IMR-90 (cell line): ENCODE measurements around the gene NYAP1. TPM values are rescaled to one million over a fixed set of nuclear protein-coding genes. Genes with fewer than 3 reads are reported as not detected.

ENCODE experiments used
- ATAC-seq: fragments of 200-7000 bp; cut with Tn5 transposase; 2 replicates; pipeline ENCODE4 v1.9.1; 2020; ENCODE audit warnings: low read depth, mild to moderate bottlenecking, moderate library complexity
- BruUV-seq: library from RNA; stranded (reverse); fragments of 400-500 nt; replicated peaks from 2 replicates; lab custom pipeline; 2021; lab: Mats Ljungman, UMichigan
- CTCF ChIA-PET: fragments of 300-600 bp; formaldehyde crosslinking; extraction: SDS; loops from one replicate; lab custom pipeline; 2021; ENCODE audit warnings: antibody characterized with exemption; lab: Yijun Ruan, JAX
- POLR2A ChIA-PET: fragments of 300-600 bp; sonication (Branson Sonifier 250); formaldehyde crosslinking; loops from one replicate; lab custom pipeline; 2022; ENCODE audit warnings: antibody characterized with exemption; ENCODE audit not compliant: unreplicated experiment; lab: Charles Lee
- DNase-seq: peaks from one replicate; pipeline ENCODE4 v3.0.0; 2013
- H2AFZ ChIP-seq: replicated peaks from 2 replicates; pipeline ENCODE3; 2013; ENCODE audit warnings: low read length, mild to moderate bottlenecking; ENCODE audit not compliant: poor library complexity
- H2AK5ac ChIP-seq: 2 replicates; pipeline ENCODE4 v1.6.1; 2013; ENCODE audit warnings: low read depth, low read length, inconsistent platforms
- H2AK9ac ChIP-seq: replicated peaks from 2 replicates; pipeline ENCODE3; 2013; ENCODE audit warnings: mild to moderate bottlenecking, low read depth, low read length, moderate library complexity; ENCODE audit not compliant: poor library complexity
- H2BK120ac ChIP-seq: 2 replicates; pipeline ENCODE4 v1.6.1; 2013; ENCODE audit warnings: low read depth, low read length, inconsistent platforms
- H2BK15ac ChIP-seq: 3 replicates; pipeline ENCODE4 v1.6.1; 2013; ENCODE audit warnings: low read depth, low read length, inconsistent platforms
- H2BK20ac ChIP-seq: 2 replicates; pipeline ENCODE4 v1.6.1; 2013; ENCODE audit warnings: low read depth, mild to moderate bottlenecking, inconsistent platforms, low read length, moderate library complexity
- H2BK5ac ChIP-seq: 2 replicates; pipeline ENCODE4 v1.6.1; 2013; ENCODE audit warnings: mild to moderate bottlenecking, low read depth, low read length, inconsistent platforms; ENCODE audit not compliant: poor library complexity, severe bottlenecking
- H3K14ac ChIP-seq: replicated peaks from 2 replicates; pipeline ENCODE4 v1.6.1; 2013; ENCODE audit warnings: low read depth, low read length, inconsistent platforms
- H3K18ac ChIP-seq: 2 replicates; pipeline ENCODE4 v1.6.1; 2013; ENCODE audit warnings: low read depth, low read length, control low read depth
- H3K23ac ChIP-seq: 2 replicates; pipeline ENCODE4 v1.6.1; 2013; ENCODE audit warnings: low read depth, low read length, inconsistent platforms
- H3K27ac ChIP-seq: 2 replicates; pipeline ENCODE4 v1.5.1; 2013; ENCODE audit warnings: mild to moderate bottlenecking, control low read depth, low read length; ENCODE audit not compliant: insufficient read depth
- H3K27me3 ChIP-seq: 2 replicates; pipeline ENCODE4 v1.6.1; 2013; ENCODE audit warnings: low read length; ENCODE audit not compliant: control insufficient read depth, insufficient read depth
- H3K36me3 ChIP-seq: 2 replicates; pipeline ENCODE4 v1.6.1; 2013; ENCODE audit warnings: low read length, mixed read lengths; ENCODE audit not compliant: control insufficient read depth, insufficient read depth
- H3K4ac ChIP-seq: 2 replicates; pipeline ENCODE4 v1.6.1; 2013; ENCODE audit warnings: low read depth, low read length, inconsistent platforms
- H3K4me1 ChIP-seq: 2 replicates; pipeline ENCODE4 v1.6.1; 2013; ENCODE audit warnings: low read length, mixed read lengths; ENCODE audit not compliant: control insufficient read depth, insufficient read depth
- H3K4me2 ChIP-seq: 2 replicates; pipeline ENCODE4 v1.6.1; 2013; ENCODE audit warnings: low read depth, mild to moderate bottlenecking, control low read depth, low read length, moderate library complexity
- H3K4me3 ChIP-seq: 2 replicates; pipeline ENCODE4 v1.5.1; 2013; ENCODE audit warnings: low read depth, mild to moderate bottlenecking, control low read depth, low read length, moderate library complexity; ENCODE audit not compliant: insufficient read depth
- H3K56ac ChIP-seq: 2 replicates; pipeline ENCODE4 v1.6.1; 2013; ENCODE audit warnings: low read length, inconsistent platforms; ENCODE audit not compliant: insufficient read depth; ENCODE audit errors: extremely low read depth
- H3K79me1 ChIP-seq, 2 experiments: 2 replicates each; pipeline ENCODE4 v1.6.1; 2013; ENCODE audit warnings: low read length in 2 of 2, inconsistent platforms in 1 of 2, low read depth in 1 of 2
- H3K9ac ChIP-seq: 2 replicates; pipeline ENCODE4 v1.6.1; 2013; ENCODE audit warnings: low read depth, low read length, control low read depth
- H3K9me1 ChIP-seq: 2 replicates; pipeline ENCODE4 v1.6.1; 2013; ENCODE audit warnings: low read length, inconsistent platforms; ENCODE audit not compliant: insufficient read depth
- H3K9me3 ChIP-seq: 2 replicates; pipeline ENCODE4 v1.6.1; 2013; ENCODE audit warnings: low read length; ENCODE audit not compliant: control insufficient read depth, insufficient read depth
- H4K20me1 ChIP-seq: 2 replicates; pipeline ENCODE4 v1.6.1; 2013; ENCODE audit warnings: low read length, inconsistent platforms; ENCODE audit not compliant: insufficient read depth
- H4K5ac ChIP-seq: 2 replicates; pipeline ENCODE4 v1.6.1; 2013; ENCODE audit warnings: mild to moderate bottlenecking, low read depth, low read length, control low read depth
- H4K8ac ChIP-seq, 2 experiments: 2 replicates each; pipeline ENCODE4 v1.6.1; 2013; ENCODE audit warnings: low read depth in 2 of 2, low read length in 2 of 2, control low read depth in 1 of 2, inconsistent platforms in 1 of 2
- H4K91ac ChIP-seq: 2 replicates; pipeline ENCODE4 v1.6.1; 2013; ENCODE audit warnings: low read depth, low read length, inconsistent platforms; ENCODE audit not compliant: insufficient read depth
- BHLHE40 ChIP-seq: fragments of 150-350 bp; IDR thresholded peaks from 2 replicates; pipeline ENCODE4 v1.6.1; 2016; ENCODE audit warnings: mild to moderate bottlenecking, low read depth, low read length
- CEBPB ChIP-seq: IDR thresholded peaks from 2 replicates; pipeline ENCODE4 v1.6.1; 2012; ENCODE audit warnings: low read depth, low read length, improper control_type of control experiment
- CHD1 ChIP-seq: IDR thresholded peaks from 2 replicates; pipeline ENCODE4 v1.6.1; 2012; ENCODE audit warnings: low read depth, low read length, improper control_type of control experiment
- CTCF ChIP-seq: conservative IDR thresholded peaks from 2 replicates; pipeline ENCODE4 v1.5.1; 2012; ENCODE audit warnings: mild to moderate bottlenecking, low read depth, low read length, improper control_type of control experiment
- ELK1 ChIP-seq: fragments of 150-350 bp; IDR thresholded peaks from 2 replicates; pipeline ENCODE4 v1.6.1; 2016; ENCODE audit warnings: low read depth, mild to moderate bottlenecking, low read length, moderate library complexity, borderline replicate concordance
- FOS ChIP-seq: fragments of 150-350 bp; IDR thresholded peaks from 2 replicates; pipeline ENCODE4 v1.6.1; 2016; ENCODE audit warnings: low read depth, low read length
- MAFK ChIP-seq: IDR thresholded peaks from 2 replicates; pipeline ENCODE4 v1.6.1; 2012; ENCODE audit warnings: low read depth, low read length, improper control_type of control experiment
- MAZ ChIP-seq: IDR thresholded peaks from 2 replicates; pipeline ENCODE4 v1.6.1; 2012; ENCODE audit warnings: low read depth, mild to moderate bottlenecking, low read length, improper control_type of control experiment, moderate library complexity, borderline replicate concordance
- MXI1 ChIP-seq: IDR thresholded peaks from 2 replicates; pipeline ENCODE4 v1.6.1; 2012; ENCODE audit warnings: low read depth, mild to moderate bottlenecking, low read length, moderate library complexity, borderline replicate concordance
- NFE2L2 ChIP-seq: fragments of 150-350 bp; IDR thresholded peaks from 2 replicates; pipeline ENCODE4 v1.6.1; 2016; ENCODE audit warnings: low read depth, mild to moderate bottlenecking, low read length
- POLR2A ChIP-seq: IDR thresholded peaks from 2 replicates; pipeline ENCODE4 v1.6.1; 2012; ENCODE audit warnings: mild to moderate bottlenecking, low read depth, low read length
- RAD21 ChIP-seq: IDR thresholded peaks from 2 replicates; pipeline ENCODE4 v1.6.1; 2012; ENCODE audit warnings: low read length, improper control_type of control experiment
- RCOR1 ChIP-seq: IDR thresholded peaks from 2 replicates; pipeline ENCODE4 v1.6.1; 2012; ENCODE audit warnings: mild to moderate bottlenecking, low read length, improper control_type of control experiment; ENCODE audit not compliant: insufficient replicate concordance
- RFX5 ChIP-seq: IDR thresholded peaks from 2 replicates; pipeline ENCODE4 v1.8.0; 2012; ENCODE audit warnings: low read depth, mild to moderate bottlenecking, low read length, moderate library complexity
- SMC3 ChIP-seq: fragments of 150-350 bp; IDR thresholded peaks from 2 replicates; pipeline ENCODE4 v1.6.1; 2016; ENCODE audit warnings: low read depth, mild to moderate bottlenecking, antibody characterized with exemption, low read length, moderate library complexity
- USF2 ChIP-seq: fragments of 150-350 bp; IDR thresholded peaks from 2 replicates; pipeline ENCODE4 v1.6.1; 2017; ENCODE audit warnings: mild to moderate bottlenecking, antibody characterized with exemption, low read length, low read depth
- WGBS, 2 experiments: methylation state at CpG; one replicate each; pipeline versions ENCODE4 v1.1.5 to v1.1.7; 2013; ENCODE audit warnings: missing lambda C conversion rate in 2 of 2; ENCODE audit not compliant: insufficient read length in 1 of 2; ENCODE audit errors: extremely low coverage in 2 of 2; 5-methylcytosine and 5-hydroxymethylcytosine counted together
- dilution Hi-C: fragments of 300-500 bp; cut with HindIII; formaldehyde crosslinking; loops from one replicate; pipeline ENCODE4 v1.14.3; 2018; ENCODE audit warnings: low sequenced_read_pairs; ENCODE audit not compliant: unreplicated experiment
- in situ Hi-C: fragments of 300-500 bp; cut with MboI; formaldehyde crosslinking; loops from 3 replicates; pipeline ENCODE4 v1.14.3; 2019; ENCODE audit warnings: low sequenced_read_pairs, inconsistent platforms, mixed read lengths
- intact Hi-C: fragments of 100-400 bp; cut with micrococcal nuclease; formaldehyde crosslinking; loops from 2 replicates; pipeline ENCODE4 v1.10.0; 2022
- polyA plus RNA-seq, 3 experiments: library from polyadenylated mRNA; depleted of rRNA; stranded (reverse); fragments of >200 nt; gene quantifications; 2 replicates each; pipeline ENCODE4 v1.2.3, GENCODE V29; 2012; ENCODE audit warnings: low replicate concordance in 1 of 3
- total RNA-seq: library from RNA; depleted of rRNA; stranded (reverse); fragments of >200 nt; gene quantifications from 2 replicates; pipeline ENCODE4 v1.2.3, GENCODE V29; 2012

The NYAP1 gene
- total and polyA plus RNA-seq, 2 of the 4 experiments (the other 2 are of a cell fraction) = 0.18 to 1.3 TPM

- Histone ChIP-seq H2AK9ac (peak overlapping the region; percentile 55), H2BK120ac (peak overlapping the region; percentile 62), H3K23ac (no peak overlapping the region), H3K27ac (no peak overlapping the region), H3K14ac (peak overlapping the region; percentile 37; the same call in 1 of the 2 replicates), H3K4me2 (no peak overlapping the region), H3K27me3 (peaks cover 2% of the 10 kb centered on the region; the same call in 1 of the 2 replicates), H4K8ac (peak overlapping the region in 1 of 2 experiments; percentile 75; a peak in 2 of 4 replicates), H3K9me1 (peaks cover 8% of the 10 kb centered on the region), H3K36me3 (no peaks in the 10 kb centered on the region), H2BK15ac (no peak overlapping the region), H4K20me1 (no peaks in the 10 kb centered on the region), H2AK5ac (peak overlapping the region; percentile 28; the same call in 1 of the 2 replicates), H2BK5ac (no peak overlapping the region), H3K56ac (no peak overlapping the region), H2BK20ac (no peak overlapping the region), H3K4me3 (no peak overlapping the region), H3K9ac (no peak overlapping the region), H3K18ac (no peak overlapping the region), H3K4ac (0 out of 2 replicates have a peak overlapping the region, but pooled peaks have one; percentile 7), H4K5ac (no peak overlapping the region), H4K91ac (no peak overlapping the region; the same call in 1 of the 2 replicates), H2AFZ (peak overlapping the region; percentile 88), H3K4me1 (peaks cover 3% of the 10 kb centered on the region; the same call in 1 of the 2 replicates), H3K79me1 (no peaks in the 10 kb centered on the region), H3K9me3 (no peaks in the 10 kb centered on the region)
- CTCF ChIA-PET = no interaction called here
- TF ChIP-seq RAD21 (no peak), CHD1 (no peak), POLR2A (no peak), FOS (no peak), MAZ (no peak), SMC3 (no peak), NFE2L2 (no peak), CEBPB (no peak), ELK1 (no peak), MXI1 (no peak), BHLHE40 (no peak), USF2 (no peak), CTCF (no peak), RFX5 (no peak), RCOR1 (no peak), MAFK (no peak)
- WGBS, 2 experiments = 37% methylated on average over 9 of the region's 15 CpGs; no CpG with 5 or more reads in 1 of the 2 experiments
- BruUV-seq = no TSS peak
- dilution Hi-C loops = no loop called here
- DNase-seq = peak; percentile 83
- intact Hi-C loops = no loop called here
- in situ Hi-C loops = no loop called here
- POLR2A ChIA-PET = no interaction called here
- ATAC-seq = peak; percentile 29
These were observed 25.5 kb downstream of the NYAP1 start for GRCh38 chr7:100509231-100509630.
